Activated T-helper 1 cell treated with anti-CD3 and anti-CD28 coated beads, Interleukin-12 subunit alpha, Interleukin-12 subunit beta, Interleukin-2, Interleukin-4 antibody, amounts not matched to agents 30 ng/mL and 10 ng/mL and 1 ng/mL, durations not matched to agents 14 hours and 24 hours and 36 hours (primary cell): ENCODE measurements around the gene AUTS2. TPM values are rescaled to one million over a fixed set of nuclear protein-coding genes. Genes with fewer than 3 reads are reported as not detected.

Experiments used
- DNase-seq: peaks from one replicate; pipeline ENCODE4 v3.0.0; 2021; ENCODE audit warnings: low spot score
- H3K27ac Mint-ChIP-seq: one replicate; pipeline ENCODE4 v1.8.0; 2021; ENCODE audit warnings: mild to moderate bottlenecking, mixed read lengths
- H3K27me3 Mint-ChIP-seq: one replicate; pipeline ENCODE4 v1.8.0; 2022; ENCODE audit warnings: mild to moderate bottlenecking, moderate library complexity, mixed read lengths; ENCODE audit not compliant: insufficient read depth
- H3K36me3 Mint-ChIP-seq: one replicate; pipeline ENCODE4 v1.8.0; 2021; ENCODE audit warnings: low read depth, mixed read lengths
- H3K4me1 Mint-ChIP-seq: one replicate; pipeline ENCODE4 v1.8.0; 2021; ENCODE audit warnings: low read depth, mixed read lengths
- H3K4me3 Mint-ChIP-seq: one replicate; pipeline ENCODE4 v1.8.0; 2021; ENCODE audit warnings: mild to moderate bottlenecking, moderate library complexity, mixed read lengths
- H3K9me3 Mint-ChIP-seq: one replicate; pipeline ENCODE4 v1.8.0; 2021; ENCODE audit warnings: mixed read lengths
- intact Hi-C: fragments of 100-400 bp; cut with micrococcal nuclease; formaldehyde crosslinking; loops from one replicate; pipeline ENCODE4 v1.15.1; 2024
- total RNA-seq: library from RNA; stranded (reverse); gene quantifications from 2 replicates; pipeline ENCODE4 v1.2.3, GENCODE V29; 2022

Gene AUTS2
- total RNA-seq, 1 donor from 2014 or later: 2.7 TPM

DNA sequence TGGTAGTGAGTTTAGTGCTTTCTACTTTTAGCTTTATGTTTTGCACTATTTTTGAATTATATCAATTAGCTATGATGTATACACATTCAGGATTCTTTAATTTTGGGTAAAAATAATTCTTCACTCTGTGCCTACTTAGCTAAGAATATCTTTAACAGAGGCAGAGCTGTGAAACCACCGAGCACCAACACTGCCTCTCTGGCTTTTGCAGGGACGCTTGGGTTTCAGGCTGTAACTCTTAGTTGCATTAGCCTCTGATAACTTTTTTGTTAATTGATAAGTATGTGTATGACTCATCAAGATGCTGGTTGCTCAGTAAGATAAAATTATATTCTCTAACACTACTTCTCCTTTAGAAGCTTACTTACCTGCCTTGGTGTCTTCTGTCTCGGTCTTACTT, 738.3 kb downstream of the AUTS2 start:
- Mint-ChIP-seq H3K27ac (no peak overlapping the region), H3K4me1 (peaks cover 13% of the 10 kb centered on the region), H3K36me3 (no peaks in the 10 kb centered on the region), H3K4me3 (no peak overlapping the region), H3K9me3 (no peaks in the 10 kb centered on the region), H3K27me3 (peaks cover 2% of the 10 kb centered on the region)
- DNase-seq: no peak
- intact Hi-C loops: no loop called here

DNA sequence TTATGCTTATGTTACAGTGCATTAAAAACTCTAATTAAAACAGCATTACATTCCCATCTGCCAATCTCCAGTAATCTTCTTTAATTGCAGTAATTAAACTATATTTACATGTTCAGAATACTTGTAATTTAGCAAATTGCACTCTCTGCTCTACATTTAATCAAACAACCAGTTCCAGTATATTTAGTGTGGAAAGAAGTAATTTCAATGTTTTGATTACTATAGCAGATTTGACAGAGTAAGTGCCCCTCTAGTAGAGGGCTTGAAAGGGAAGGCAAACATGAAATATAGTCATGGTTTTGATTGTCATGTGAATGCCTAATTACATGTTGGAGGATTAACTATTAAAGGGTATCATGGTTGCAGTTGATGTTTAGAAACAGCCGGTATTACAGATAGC, 739.7 kb downstream of the AUTS2 start:
- intact Hi-C loops: no loop called here
- H3K4me1 Mint-ChIP-seq: peaks cover 13% of the 10 kb centered on the region
- H3K9me3 Mint-ChIP-seq: no peaks in the 10 kb centered on the region
- DNase-seq: no peak
- peaks cover 2% of the 10 kb centered on the region for H3K27me3 Mint-ChIP-seq
- H3K27ac Mint-ChIP-seq: no peak overlapping the region
- no peaks in the 10 kb centered on the region for H3K36me3 Mint-ChIP-seq
- no peak overlapping the region for H3K4me3 Mint-ChIP-seq

DNA sequence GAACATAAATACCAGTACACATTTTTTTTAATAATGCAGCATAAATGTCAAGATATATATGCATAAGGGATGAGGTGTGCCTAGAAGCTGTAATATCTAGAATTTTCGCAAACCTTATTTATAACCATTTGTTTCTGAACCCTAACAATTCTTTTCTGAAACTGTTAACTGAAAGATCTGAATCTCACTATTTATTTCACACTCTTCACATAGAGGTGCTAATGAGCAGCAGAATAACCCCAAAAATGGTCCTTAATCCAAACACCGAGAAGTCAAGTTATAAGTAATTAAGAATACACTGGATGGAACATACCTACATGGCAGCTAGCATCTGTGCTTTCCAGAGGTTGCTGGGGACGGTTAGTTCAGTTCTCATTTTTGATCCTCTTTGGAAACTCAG, 742.0 kb downstream of the AUTS2 start:
- Mint-ChIP-seq H3K36me3 (no peaks in the 10 kb centered on the region), H3K27ac (no peak overlapping the region), H3K27me3 (peaks cover 2% of the 10 kb centered on the region), H3K9me3 (no peaks in the 10 kb centered on the region), H3K4me1 (peaks cover 4% of the 10 kb centered on the region), H3K4me3 (no peak overlapping the region)
- no peak for DNase-seq
- intact Hi-C loops: no loop called here

DNA sequence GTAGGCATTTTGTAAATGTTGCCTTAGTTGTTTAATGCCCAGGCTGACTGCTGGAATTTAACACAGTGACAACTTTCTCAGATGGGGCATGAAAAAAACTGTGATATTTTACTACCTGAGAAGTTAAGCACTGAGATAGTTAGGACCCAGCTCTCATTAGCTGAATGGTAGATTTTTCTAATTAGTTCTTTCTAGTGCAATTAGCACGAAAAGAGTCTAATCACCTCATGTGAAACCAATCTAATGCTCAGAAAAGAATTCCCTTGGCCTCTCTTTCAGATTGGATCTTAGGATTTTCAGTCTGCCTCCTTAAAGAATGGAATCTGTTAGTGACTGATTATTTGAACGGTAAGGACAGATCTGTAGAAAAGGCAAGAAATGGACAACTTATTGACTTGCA, 743.2 kb downstream of the AUTS2 start:
- Mint-ChIP-seq H3K9me3 (no peaks in the 10 kb centered on the region), H3K27ac (no peak overlapping the region), H3K4me3 (no peak overlapping the region), H3K36me3 (no peaks in the 10 kb centered on the region), H3K27me3 (peaks cover 2% of the 10 kb centered on the region), H3K4me1 (peaks cover 1% of the 10 kb centered on the region)
- no peak for DNase-seq
- intact Hi-C loops: no loop called here

DNA sequence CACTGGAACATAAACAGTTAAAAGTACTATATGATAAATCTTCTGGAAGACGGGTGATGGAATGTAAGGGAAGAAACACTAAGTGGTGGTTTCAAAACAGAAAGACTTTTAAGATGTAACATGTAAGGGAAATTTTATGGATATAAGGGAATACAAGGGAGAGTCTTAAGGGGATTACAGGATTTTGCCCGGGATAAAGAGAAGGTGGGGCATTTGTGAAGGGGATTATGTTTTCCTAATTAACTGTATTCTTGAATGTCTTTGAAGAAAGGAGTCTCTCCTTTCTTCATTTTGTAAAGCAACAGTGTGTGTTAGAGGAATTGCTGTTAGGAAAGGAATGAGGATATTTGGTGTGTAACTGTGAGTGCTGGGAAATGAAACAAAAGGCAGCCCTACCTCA, 745.2 kb downstream of the AUTS2 start:
- no peaks in the 10 kb centered on the region for H3K9me3 Mint-ChIP-seq
- H3K4me3 Mint-ChIP-seq: no peak overlapping the region
- intact Hi-C loops: no loop called here
- H3K27me3 Mint-ChIP-seq: peaks cover 2% of the 10 kb centered on the region
- H3K36me3 Mint-ChIP-seq: no peaks in the 10 kb centered on the region
- no peak overlapping the region for H3K27ac Mint-ChIP-seq
- no peak for DNase-seq
- H3K4me1 Mint-ChIP-seq: peaks cover 14% of the 10 kb centered on the region

DNA sequence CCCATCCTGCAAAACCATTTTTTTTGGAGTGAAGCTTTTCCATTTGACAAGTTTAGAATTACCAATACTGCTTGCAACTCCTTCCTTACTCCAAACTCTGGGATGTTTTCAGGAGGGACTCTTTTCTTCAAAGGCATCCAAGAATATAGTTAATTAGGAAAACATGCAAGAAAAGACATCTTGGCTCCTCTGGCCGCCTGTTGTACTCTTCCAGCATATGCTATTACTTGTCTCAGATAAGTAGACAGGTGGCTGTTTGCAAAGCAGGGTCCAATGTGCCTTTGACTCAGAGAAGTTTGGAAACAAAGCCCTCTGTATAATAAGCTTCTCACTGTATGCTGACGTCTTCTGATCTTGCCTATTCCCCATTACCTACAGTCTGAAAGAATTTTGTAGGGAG, 746.5 kb downstream of the AUTS2 start:
- Mint-ChIP-seq H3K4me3 (no peak overlapping the region), H3K36me3 (no peaks in the 10 kb centered on the region), H3K27me3 (peaks cover 2% of the 10 kb centered on the region), H3K27ac (no peak overlapping the region), H3K9me3 (no peaks in the 10 kb centered on the region), H3K4me1 (peaks cover 14% of the 10 kb centered on the region)
- DNase-seq: no peak
- intact Hi-C loops: no loop called here

DNA sequence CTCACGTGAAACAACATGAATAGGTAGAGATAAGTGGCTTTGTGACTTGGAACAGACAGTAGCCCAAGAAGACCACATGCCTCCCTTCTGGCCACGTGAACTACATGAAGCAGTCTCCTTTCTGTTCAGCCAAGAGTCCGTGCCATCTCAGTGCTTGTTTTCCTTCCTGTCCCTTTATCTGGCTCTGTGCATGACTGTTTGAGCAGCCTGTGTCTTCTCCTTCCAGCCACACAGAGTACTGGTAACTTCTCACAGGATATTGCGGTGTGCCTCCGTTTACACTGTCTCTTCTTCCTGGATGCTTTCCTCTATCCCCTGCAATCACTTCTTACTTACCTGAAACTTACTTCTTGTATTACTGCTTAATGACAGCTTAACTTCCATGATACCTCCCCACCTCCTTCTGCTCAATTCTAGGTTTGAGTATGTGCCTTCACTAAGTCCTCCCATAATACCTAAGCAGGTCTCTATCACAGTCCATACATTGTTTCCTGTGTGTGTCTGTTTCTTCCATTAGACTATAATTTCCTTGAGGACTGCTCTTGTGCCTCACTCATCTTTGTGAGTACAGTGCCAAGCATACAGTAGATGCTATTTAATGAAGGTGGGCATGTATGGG, 748.7 kb downstream of the AUTS2 start:
- no peak for DNase-seq
- Mint-ChIP-seq H3K4me1 (peaks cover 14% of the 10 kb centered on the region), H3K9me3 (no peaks in the 10 kb centered on the region), H3K27me3 (no peaks in the 10 kb centered on the region), H3K4me3 (no peak overlapping the region), H3K36me3 (no peaks in the 10 kb centered on the region), H3K27ac (no peak overlapping the region)
- intact Hi-C loops: no loop called here

DNA sequence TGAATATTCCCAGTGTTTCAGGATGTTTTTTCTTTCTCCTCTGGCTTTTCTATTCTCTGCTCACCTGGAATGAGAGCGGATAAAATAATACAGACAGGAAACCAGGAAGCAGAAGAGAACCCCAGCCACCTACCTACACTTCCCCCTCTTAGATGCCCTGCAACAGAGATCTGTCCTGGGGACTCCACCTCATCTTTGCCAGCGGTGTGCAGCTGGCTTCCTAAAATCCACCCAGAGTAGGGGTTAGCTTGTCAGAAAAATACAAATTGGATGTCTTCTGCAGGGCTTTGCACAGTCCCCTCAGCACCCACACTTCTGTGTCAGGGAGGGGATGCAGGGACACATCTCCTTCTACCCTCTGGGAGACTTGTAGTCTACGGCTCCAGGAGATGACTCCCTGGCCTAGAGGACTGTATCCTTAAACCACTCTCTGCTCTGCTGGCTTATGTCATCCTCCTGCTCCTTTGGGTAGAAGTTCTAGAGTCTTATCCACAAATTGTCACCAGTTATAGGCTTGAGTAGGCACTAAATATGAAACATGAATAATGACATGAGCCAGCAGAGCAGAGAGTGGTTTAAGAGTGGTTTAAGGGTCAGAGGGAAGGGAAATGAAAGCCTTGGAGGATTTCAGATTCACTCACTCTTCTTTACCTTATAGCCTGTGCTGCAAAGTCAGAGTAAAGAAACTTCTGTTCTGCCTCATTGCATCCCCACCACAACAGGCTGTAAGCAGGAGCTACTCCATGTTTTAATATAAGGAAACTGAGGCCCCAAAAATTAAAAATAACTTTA, 749.4 kb downstream of the AUTS2 start:
- Mint-ChIP-seq H3K27ac (no peak overlapping the region), H3K36me3 (no peaks in the 10 kb centered on the region), H3K4me1 (peaks cover 14% of the 10 kb centered on the region), H3K9me3 (no peaks in the 10 kb centered on the region), H3K27me3 (no peaks in the 10 kb centered on the region), H3K4me3 (no peak overlapping the region)
- DNase-seq: no peak
- intact Hi-C loops: no loop called here

DNA sequence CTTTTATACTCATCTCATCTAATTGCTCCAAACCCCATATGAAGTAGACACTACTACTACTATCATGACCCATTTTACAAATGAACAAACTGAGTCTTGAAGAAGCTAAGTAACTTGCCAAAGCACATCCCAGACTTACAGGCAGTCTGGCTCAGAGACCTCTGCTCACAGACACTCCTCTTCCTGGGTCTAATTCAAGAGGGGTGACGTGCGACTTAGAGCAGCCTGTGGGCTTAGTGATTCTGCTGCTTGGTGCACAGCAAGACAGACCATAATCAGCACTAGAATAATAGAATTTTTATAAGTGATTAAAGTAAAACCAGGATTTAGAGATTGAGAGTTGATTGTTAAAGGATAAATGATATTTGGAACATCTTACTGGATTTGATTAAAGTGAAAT, 750.8 kb downstream of the AUTS2 start:
- no peak overlapping the region for H3K27ac Mint-ChIP-seq
- H3K9me3 Mint-ChIP-seq: no peaks in the 10 kb centered on the region
- no peak for DNase-seq
- intact Hi-C loops: no loop called here
- peaks cover 14% of the 10 kb centered on the region for H3K4me1 Mint-ChIP-seq
- no peaks in the 10 kb centered on the region for H3K27me3 Mint-ChIP-seq
- no peak overlapping the region for H3K4me3 Mint-ChIP-seq
- no peaks in the 10 kb centered on the region for H3K36me3 Mint-ChIP-seq

DNA sequence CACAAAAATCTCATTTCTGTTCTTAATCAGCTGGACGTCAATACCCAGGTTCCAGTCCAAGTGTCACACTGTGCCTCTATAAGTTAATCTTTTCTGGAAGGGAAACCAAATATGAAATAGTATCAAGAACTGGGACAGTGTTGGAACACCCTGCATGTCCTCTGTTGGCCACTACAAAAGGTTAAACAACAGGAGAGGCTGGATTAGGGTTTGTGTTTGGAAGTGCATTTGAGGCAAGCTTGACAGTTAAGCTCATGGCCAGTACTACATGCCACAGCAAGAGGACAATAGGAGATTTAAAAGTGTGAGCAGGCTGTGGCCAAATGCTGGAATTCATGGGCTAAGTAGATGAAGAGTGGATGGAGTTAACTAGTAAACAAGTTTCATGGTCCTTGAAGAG, 751.5 kb downstream of the AUTS2 start:
- Mint-ChIP-seq H3K27me3 (no peaks in the 10 kb centered on the region), H3K4me3 (no peak overlapping the region), H3K9me3 (no peaks in the 10 kb centered on the region), H3K4me1 (peaks cover 17% of the 10 kb centered on the region), H3K27ac (no peak overlapping the region), H3K36me3 (no peaks in the 10 kb centered on the region)
- intact Hi-C loops: no loop called here
- DNase-seq: no peak

DNA sequence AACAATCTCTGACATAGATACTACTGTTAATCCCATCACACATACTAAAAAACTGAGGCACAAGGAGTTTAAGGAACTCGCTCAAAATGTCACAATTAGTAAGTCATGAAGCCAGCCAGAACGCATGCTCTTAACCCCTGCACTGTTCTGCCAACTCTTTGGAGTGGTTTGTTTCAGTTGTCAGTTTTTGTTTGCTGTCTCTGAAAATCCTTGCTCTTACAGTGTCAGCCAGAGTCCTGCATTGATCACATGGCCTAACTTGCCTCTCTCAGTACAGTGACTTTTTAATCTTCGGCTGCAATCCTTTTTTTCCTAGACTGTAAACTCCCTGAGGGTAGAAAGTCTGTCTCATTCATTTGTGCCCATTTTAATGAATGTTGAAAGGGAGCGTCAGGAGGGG, 753.8 kb downstream of the AUTS2 start:
- H3K27me3 Mint-ChIP-seq: no peaks in the 10 kb centered on the region
- H3K27ac Mint-ChIP-seq: no peak overlapping the region
- H3K4me1 Mint-ChIP-seq: peaks cover 12% of the 10 kb centered on the region
- no peak for DNase-seq
- H3K4me3 Mint-ChIP-seq: no peak overlapping the region
- H3K9me3 Mint-ChIP-seq: no peaks in the 10 kb centered on the region
- no peaks in the 10 kb centered on the region for H3K36me3 Mint-ChIP-seq
- intact Hi-C loops: no loop called here

DNA sequence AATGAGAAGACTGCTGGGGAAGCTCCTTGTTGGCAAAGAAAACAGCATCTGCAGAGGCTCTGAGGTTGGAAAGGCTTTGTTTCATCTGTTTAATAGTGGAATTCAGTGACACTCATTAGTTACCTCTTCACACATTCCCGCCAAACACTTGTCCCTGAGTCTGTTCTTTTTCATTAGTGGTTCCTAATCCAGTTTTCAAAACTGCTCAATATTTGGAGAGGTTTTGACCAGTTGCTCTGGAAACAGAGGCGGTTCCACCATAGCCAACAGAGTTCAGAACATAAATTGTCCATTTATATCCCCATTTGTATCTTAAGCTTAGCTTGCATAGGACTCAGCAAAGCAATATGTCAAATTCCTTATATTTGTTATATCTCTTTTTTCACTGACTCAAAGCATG, 754.6 kb downstream of the AUTS2 start:
- no peaks in the 10 kb centered on the region for H3K27me3 Mint-ChIP-seq
- no peak for DNase-seq
- H3K9me3 Mint-ChIP-seq: no peaks in the 10 kb centered on the region
- H3K36me3 Mint-ChIP-seq: no peaks in the 10 kb centered on the region
- intact Hi-C loops: no loop called here
- H3K4me1 Mint-ChIP-seq: peaks cover 5% of the 10 kb centered on the region
- no peak overlapping the region for H3K27ac Mint-ChIP-seq
- H3K4me3 Mint-ChIP-seq: no peak overlapping the region

DNA sequence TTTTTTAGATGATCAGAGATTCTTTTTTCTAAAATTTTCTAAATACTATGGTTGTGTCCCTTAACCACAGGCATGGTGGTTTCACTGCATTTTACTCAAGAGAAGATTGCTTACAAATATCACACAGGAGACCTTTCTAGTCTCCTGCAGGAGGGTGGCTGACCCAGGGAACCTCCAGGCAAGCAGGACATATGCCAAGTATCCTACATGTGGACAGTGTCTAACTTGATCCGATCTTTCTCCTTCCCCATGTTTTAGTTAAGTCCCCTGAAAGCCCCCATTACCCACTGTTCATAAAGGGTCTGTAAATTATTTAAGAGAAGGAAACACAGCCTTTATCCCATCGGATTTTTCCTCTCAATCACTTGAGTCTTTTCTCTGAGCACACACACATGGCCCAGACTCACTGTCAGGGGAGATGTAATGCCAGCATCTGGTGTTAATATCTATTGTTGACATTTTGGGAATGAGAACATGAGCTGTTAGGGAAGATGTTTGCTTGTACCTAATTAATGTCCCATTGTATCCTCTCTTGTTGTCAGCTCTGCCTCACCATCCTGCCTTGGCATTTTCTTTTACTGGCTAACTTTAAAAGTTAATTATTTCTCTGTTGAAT, 755.2 kb downstream of the AUTS2 start:
- Mint-ChIP-seq H3K27ac (no peak overlapping the region), H3K4me1 (peaks cover 5% of the 10 kb centered on the region), H3K27me3 (no peaks in the 10 kb centered on the region), H3K9me3 (no peaks in the 10 kb centered on the region), H3K36me3 (no peaks in the 10 kb centered on the region), H3K4me3 (no peak overlapping the region)
- intact Hi-C loops: no loop called here
- DNase-seq: no peak
